Panc1 (cell line): ENCODE measurements around the gene GAL3ST2.

Experiments used
- POLR2AphosphoS5 ChIP-seq: IDR thresholded peaks from 2 replicates; pipeline ENCODE4 v1.6.1; 2012; ENCODE audit warnings: mild to moderate bottlenecking, low read depth, low read length, moderate library complexity
- SIN3A ChIP-seq: IDR thresholded peaks from 2 replicates; pipeline ENCODE4 v1.6.1; 2012; ENCODE audit warnings: low read depth, mild to moderate bottlenecking, low read length, moderate library complexity, borderline replicate concordance; ENCODE audit not compliant: insufficient read depth
- TF ChIP-seq, protein P1 (sequence below): fragments of 450-650 bp; IDR thresholded peaks from 2 replicates; pipeline ENCODE4 v1.5.1; 2017; ENCODE audit warnings: mild to moderate bottlenecking

DNA sequence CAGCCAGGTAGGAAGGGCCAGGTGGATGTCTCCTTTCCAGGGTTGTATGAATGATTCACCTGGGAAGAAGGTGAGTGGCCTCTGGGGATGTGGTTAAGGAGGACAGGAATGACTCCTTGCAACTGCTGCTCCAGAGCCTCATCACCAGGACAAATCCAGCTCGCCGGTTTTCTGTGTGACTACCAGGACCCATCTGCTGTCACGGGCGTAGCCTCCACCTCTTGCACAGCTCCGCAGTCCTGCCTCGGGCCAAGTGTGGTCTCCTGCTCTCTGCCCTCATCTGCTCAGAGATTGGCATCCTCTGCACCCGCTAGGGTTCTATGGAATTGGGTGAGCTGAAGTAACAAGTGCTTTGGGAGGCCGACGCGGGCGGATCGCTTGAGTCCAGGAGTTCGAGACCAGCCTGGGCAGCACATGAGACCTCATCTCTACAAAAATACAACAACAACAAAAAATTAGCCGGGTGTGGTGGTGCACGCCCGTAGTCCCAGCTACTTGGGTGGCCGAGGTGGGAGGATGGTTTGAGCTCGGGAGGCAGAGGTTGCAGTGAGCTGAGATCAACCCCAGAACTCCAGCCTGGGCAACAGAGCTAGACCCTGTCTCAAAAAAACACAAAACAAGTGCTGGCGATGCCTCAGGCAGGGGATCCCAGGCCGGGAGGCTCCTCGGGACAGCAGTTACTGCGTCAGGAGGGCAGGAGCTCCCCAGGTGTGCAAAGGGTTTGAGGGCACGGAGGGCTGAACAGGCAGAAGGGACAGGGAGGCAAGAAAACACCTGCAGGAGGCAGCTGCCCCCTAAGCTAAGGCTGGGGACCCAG lies 43.0 kb upstream of the GAL3ST2 start:
- TF ChIP-seq POLR2AphosphoS5 = no peak
- TF ChIP-seq SIN3A = no peak
- TF ChIP-seq, protein P1, sequence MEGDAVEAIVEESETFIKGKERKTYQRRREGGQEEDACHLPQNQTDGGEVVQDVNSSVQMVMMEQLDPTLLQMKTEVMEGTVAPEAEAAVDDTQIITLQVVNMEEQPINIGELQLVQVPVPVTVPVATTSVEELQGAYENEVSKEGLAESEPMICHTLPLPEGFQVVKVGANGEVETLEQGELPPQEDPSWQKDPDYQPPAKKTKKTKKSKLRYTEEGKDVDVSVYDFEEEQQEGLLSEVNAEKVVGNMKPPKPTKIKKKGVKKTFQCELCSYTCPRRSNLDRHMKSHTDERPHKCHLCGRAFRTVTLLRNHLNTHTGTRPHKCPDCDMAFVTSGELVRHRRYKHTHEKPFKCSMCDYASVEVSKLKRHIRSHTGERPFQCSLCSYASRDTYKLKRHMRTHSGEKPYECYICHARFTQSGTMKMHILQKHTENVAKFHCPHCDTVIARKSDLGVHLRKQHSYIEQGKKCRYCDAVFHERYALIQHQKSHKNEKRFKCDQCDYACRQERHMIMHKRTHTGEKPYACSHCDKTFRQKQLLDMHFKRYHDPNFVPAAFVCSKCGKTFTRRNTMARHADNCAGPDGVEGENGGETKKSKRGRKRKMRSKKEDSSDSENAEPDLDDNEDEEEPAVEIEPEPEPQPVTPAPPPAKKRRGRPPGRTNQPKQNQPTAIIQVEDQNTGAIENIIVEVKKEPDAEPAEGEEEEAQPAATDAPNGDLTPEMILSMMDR = no peak
